ENCODE results near the gene NSUN7.
"Not testable (repeated sequence)": the region's sequence is repeated elsewhere in the genome, so short reads cannot be mapped to it uniquely, and the experiment has no call there.

NSUN7 gene

DNA sequence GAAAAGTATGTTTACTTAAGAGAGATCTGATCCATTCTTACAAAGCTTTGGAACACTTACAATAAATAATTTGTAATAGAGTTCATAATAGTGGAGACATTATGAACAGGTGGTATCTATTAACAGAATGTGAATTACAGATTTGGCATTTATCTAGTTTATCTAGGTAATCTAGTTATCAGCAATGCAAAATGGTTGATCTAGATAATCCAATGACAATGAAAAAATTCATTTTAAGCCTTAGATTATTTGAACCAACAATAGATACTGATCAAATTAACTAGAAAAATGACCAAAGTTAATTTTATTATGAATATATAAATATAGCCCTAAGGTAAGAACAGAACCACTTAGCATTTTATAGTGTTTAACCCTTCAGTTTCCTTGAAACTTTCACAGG, 10.4 kb upstream of the NSUN7 start:
- DNase-seq: no peak

DNA sequence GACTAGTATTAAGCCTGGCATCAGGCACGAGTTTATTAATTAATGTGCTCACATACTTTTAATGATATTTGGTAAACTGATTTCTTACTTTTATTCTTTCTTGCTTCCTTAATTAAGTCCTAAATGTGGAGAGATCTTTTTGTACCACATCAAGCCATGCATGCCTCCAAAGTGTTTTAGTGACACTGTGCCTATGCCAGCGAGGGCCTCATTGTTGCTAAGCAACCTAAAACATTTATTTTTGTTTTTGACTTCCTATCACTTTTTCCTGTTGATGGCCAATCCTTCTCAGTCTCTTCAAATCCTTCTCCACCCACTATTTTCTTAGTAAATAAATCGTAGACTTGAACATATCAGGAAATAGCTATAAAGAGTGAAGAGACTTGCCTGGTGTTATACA, 5.5 kb upstream of the NSUN7 start:
- DNase-seq: no peak

DNA sequence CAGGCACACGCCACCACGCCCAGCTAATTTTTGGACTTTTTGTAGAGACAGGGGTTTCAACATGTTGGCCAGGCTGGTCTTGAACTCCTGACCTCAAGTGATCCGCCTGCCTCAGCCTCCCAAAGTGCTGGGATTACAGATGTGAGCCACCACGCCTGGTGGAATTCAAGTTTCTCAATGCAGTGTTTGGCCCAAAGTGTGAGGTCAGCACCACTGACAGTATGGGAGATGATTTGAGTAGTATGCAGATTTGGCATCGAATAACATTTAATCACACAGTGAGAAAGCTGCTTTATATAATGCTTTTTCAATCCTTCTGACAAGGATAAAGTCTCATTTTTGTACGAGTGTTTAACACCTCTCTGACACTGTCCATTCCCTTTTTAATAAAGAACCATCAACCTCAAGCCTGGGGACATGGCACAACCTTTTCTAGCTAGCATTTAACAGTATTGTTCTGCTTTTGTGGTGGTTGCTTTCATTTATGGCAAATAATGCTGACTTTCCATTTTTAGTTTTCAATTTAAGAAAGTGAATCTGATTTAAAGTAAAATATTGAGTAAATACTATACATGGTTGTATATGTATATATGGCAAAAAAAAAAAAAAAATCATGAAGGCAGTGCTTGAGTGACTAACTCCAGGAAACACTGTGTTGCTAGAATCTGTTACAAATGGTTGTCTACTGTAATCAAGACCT, 4.3 kb upstream of the NSUN7 start:
- no peak for DNase-seq

DNA sequence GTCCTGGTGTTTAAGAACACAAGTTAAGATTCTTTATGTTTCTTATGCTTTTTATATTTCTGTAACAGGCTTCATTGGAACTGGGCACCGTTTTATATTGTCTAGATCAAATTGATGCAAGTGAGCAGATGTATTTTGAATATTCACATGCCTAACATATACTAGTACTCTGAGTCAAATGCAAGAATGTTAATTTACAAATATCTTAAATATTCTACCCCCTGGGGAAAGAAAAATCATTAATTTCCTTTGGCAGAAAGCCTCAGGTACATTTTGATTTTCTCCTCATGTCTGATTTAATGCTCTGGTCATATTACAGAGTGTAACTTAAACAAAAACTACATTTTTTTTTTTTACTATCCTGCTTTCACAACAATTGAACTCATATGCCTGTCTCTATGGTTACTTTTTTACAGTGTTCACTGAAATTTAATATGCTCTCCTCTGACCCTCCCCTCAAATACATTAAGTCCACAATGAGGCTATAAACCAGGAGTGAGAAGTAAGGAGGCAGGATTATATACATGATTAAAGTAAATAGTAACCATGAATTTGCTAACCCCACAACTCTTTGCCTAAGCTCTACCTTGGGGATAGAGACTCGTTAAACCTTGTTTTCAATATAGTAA, 2.4 kb upstream of the NSUN7 start:
- DNase-seq: no peak

DNA sequence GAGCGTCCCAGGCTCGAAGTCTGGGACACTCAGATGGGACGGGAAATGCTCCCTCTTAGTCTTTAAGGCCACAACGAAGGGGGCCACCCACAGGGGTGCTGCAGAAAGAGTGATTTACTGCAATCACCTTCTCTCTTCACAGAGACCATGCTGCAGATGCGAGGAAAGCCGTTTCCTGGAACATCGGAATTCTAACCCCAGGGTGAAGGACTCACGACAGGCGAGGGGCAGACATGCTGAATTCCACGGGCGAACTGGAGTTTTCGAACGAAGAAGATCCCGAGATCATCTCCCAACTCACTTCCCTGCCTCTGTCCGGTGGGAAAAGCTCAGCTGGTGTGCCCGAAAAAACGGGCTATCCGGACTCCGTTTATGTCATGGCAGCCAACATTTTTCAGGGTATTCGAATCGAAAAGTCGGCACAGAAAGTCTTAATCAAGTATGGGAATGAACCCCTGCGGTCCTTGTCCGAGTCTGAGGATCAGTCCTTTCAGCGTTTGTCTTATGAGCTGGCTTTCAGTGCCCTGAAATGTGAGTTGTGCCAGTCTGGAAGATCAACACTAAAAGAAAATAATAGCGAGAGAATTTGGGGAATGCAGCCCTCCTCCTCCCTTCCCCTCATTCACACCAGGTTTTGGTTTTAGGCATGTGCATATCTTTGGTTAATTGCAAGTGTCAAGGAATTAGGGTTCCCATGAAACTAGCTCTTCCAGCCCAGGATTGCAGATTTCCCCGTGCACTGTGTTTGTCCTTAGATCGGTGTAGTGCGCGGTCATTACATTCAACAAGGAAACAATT, 905 bp downstream of the NSUN7 start:
- no peak for DNase-seq

DNA sequence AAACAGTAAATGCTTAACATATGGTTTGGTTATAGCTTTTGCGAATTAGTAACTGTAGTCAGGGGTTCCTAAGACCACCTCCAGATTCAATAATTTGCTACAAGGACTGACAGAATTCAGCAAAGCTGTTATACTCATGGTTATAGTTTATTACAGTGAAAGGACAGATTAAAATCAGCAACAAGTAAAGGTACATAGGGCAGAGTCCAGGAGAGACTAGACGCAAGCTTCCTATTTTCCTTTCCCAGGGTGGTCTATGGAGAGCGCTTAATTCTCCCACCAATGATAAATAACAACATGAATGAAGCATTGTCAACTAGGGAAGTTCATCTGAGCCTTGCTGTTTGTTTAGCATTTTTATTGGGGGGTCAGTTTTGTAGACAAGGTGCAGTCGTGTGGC, 5.9 kb downstream of the NSUN7 start:
- no peak for DNase-seq

DNA sequence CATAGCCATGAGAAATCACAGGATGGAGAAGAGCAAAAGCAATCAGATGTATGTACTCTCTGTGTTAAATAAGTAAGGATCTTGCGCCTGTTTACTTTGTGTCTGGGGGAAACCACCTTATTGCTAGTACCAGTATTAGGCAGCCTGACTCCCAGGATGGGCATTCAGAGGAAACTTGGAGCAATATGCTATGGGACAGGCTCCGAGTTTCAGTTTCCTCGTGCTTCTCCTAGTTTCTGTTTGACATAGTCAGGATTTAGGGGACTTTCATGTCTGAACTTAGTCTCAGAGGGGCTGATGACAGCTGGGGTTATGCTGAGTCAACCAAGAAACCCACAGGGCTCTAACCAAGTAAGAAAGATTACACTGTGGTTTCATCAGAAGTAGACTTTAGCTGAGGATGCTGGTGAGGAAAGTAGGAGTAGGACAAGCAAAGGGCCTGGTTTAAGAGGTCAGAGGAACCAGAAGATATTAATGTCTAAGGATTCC, 13.5 kb downstream of the NSUN7 start:
- no peak for DNase-seq

DNA sequence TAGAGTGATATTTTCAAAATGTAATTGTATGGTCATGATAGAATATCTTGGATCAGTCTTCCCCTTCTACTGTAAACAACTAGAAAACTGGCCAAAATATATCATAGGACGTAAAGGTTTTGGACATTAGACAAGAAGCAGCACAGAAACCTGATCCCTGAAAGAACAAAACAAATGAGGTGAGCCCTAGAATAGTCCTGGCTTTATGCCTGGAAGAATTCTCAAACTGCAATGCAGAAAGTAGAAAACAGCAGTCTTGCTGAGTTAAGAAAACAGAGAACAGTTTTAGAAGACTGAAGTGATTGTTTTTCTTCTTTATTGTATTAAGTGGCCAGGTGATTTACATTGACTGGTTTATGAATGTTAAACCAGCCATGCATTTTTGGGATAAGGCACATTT, 19.5 kb downstream of the NSUN7 start:
- DNase-seq: no peak

DNA sequence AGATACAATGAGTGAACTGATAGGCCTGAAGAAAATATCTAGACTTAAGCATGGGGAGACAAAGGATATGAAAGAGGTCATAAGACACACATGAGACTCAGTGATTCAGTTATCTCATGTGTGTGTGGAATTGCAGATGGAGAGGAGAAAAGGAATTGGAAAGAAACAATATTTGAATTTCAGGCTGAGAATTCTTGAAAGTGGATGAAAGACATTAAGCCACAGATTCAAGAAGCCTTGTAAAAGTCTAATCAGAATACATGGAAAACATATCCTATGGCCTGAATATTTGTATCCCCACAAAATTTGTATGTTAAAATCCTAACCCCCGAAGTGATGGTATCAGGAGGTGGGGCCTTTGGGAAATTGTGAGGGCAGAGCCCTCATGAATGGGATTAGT, 28.3 kb downstream of the NSUN7 start:
- DNase-seq: no peak

DNA sequence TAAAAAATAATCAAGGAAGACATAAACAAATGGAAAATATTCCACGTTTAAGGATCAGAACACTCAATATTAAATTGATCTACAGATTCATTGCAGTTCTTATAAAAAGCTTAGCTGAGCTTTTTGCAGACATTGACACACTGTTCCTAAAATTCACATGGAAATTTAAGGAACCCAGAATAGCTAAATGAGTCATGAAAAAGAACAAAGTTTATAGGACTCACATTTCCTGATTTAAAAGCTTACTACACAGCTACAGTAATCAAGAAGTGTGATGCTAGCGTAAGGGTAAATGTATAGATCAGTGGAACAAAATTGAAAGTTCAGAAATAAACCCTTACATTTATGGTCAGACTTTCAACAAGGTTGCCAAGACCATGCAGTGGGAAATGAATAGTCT, 33.1 kb downstream of the NSUN7 start:
- no peak for DNase-seq

DNA sequence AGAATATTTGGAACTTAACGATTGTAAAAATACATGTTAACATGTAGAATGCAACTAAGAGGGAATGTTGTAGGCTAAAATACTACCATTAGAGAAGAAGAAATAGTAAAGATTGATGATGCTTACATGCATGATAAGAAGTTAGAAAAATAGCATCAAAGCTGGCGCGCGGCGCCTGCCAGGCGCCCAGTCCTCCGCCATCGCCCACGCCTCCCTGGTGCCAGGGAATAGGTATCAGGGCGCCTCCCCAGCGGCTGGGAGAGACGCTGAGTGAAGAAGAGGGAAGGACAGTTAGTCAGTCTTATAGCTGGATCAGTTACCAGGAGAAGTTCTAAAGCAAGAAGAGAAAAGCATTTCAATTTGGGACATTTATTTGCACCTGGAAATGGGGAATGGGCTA, 36.0 kb downstream of the NSUN7 start:
- DNase-seq: no peak

DNA sequence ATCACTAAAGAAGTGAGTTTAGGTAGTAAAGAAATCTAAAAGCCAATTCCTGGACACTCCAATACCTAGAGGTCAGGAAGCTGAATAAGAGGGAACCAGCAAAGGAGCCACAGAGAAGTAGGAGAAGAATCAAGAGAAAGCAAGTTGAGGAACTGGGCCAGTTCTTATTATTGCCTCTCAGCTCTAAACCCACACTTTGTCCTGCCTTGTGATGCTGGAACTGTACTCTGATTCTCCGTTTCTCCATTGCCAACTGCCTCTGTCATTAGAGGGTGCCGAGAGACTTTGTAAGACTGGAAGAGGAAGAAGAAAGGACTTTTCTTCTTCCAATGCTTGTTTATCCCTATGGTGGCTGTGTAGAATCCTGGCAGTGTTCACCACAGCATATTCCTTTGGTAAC, 38.6 kb downstream of the NSUN7 start:
- no peak for DNase-seq

DNA sequence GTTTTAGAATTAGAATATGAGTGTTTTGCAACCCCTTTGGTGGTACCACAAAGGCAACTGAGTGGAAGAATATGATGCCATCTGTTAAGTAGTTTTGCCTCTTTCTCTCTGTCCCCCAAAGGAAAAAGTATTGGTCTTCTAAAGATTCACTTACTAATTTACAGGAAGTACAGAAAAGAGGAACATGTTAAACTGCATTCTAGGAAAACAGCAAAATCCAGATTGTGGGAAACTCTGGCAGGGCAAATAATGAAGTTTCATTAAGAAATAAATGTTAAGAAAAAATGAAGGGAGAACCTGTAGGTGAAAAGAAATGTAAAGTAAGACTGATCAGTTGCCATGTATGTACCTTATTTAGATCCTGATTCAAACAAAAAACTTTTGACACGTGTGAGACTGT, 39.3 kb downstream of the NSUN7 start:
- DNase-seq: no peak

DNA sequence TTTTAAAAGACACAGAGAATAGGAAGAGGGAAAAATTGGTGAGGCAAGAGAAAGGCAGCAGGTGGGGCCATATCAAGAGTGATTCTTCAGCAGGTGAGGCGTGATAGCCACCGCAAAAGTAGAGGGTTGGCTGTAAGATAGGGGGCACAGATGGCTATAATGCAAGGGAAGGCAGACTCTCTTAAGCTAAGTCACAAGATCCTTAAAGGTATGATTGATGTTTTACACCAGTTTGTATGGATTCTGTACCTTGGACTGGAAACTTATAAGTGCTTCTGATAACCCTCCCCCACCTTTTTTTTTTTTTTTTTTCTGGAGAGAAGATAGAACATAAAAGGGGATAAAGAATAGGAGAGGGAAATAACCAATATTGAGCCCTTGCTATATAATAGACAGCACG, 40.0 kb downstream of the NSUN7 start:
- no peak for DNase-seq

DNA sequence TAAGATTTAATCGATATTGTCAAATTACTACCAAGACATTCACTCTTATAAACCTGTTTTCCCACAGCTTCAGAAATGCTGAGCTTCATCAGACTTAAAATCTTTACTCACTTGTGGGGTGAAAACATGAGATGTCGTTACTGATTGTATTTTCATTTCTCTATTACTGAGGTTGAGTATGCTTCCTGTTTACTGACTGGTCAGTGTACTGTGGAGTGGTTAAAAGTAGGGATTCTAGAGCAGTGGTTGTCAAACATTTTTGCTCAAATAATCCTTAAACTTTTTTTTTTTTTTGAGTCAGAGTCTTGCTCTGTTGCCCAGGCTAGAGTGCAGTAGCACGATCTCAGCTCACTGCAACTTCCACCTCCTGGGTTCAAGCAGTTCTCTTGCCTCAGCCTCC, 50.3 kb downstream of the NSUN7 start:
- DNase-seq: no peak

DNA sequence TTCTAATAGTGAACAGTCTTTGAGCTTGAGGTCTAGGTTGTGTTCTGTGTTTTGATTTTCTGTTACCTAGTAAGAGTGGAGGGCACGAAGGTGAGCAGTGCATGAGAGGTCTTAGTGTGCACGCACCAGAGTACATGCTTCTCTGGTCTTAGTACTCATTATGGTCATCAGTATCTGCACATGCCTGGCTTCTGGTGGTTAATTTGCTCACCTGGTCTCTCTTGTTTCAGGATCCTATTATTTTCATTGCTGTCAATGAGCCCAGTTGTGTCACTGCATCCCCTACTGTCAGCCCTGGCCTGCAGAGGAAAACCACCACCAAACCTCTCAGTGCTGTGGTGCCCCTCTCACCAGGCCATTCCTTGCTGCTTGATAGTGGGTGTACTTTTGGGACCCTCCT, 54.8 kb downstream of the NSUN7 start:
- DNase-seq: no peak

DNA sequence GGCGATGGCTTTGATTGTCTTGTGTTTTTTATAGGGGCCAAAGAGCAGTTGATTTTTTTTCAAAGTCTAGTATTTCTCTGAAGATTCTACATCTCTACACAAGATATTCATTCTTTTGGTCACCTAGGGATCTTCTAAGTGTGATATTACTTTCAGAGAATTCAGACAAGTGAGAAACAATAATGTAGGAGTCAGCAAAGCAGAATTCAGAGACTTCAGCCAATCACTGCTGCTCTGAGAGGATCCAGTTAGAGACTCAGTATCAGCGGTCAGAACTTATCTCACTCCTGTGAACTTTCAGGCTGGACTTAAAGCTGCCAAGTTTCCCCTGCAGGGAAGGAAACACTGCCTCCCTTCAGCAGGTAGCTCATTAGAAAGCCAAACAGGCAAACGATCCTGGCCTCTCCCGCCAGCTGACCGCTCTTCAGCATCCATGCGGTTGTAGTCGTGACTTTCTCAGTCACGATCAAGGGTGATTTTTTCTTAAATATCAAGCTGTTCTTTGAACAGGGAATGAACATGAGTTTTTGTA, 59.2 kb downstream of the NSUN7 start:
- DNase-seq: no peak

DNA sequence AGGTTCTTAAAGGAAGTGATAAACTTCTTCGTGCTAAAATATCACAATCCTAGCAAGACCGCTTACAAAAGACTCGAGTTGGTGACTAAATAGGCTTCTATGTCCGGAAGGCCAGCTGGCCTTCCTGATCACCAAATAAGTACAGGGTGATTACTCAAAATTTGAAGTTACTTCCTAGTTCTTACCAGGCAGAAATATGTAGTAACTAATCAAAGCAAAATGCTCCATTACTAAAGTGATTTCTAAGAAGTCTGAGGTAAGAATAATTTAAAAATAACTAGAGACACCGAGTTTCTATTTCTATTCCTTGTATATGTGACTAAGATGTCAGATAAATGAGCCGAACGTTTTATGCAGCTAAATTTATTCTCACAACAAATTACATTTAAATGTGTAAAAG, 62.2 kb downstream of the NSUN7 start:
- DNase-seq: no peak

DNA sequence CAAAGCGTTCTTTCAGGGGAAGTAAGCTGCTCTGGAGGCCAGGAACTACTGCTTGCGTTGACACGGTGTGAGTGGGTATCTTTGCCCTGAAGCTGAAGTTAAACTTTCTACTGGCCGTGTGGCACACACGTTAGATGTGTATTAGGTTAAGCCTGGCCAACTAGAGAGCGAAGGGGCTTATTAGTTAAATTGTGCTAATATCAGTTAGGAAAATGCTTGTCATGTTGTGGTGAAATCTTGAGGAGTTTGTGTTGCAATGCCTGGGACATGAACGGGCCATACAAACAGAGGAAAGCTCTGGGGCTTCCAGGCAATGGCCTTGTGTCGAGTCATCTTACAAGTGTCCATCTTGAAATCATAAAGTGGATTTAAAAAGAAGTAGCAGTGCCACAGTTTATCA, 62.6 kb downstream of the NSUN7 start:
- no peak for DNase-seq

DNA sequence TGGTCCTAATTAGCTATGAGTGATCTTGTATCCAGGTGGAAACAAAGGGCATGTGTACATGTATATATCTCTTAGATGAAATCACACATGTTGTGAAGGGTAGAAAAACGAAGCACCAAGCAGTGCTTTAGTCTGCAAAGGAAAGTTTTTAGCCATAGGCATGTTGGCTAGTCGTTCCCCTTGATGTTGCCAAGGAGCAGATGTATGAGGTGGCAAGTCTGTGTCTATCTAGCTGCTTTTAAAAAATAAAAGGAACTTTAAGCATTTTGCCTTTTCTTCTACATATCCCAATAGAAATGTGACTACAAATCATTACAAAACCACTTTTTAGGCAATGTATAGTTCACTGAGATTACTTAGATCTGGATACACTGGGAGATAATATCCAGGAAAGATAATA, 63.1 kb downstream of the NSUN7 start:
- DNase-seq: no peak

DNA sequence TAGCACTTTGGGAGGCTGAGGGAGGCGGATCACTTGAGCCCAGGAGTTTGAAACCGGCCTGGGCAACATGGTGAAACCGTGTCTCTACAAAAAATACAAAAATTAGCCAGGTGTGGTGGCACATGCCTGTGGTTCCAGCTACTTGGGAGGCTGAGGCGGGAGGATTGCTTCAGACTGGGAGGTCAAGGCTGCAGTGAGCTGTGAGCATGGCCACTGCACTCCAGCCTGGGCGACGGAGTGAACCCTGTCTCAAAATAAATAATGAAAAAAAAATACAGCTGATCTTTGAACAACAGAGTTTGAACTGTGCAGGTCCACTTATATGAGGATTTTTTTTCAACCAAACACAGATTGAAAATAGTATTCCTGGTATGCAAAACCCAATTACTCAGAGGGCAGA, 67.4 kb downstream of the NSUN7 start:
- DNase-seq: not testable (repeated sequence)

DNA sequence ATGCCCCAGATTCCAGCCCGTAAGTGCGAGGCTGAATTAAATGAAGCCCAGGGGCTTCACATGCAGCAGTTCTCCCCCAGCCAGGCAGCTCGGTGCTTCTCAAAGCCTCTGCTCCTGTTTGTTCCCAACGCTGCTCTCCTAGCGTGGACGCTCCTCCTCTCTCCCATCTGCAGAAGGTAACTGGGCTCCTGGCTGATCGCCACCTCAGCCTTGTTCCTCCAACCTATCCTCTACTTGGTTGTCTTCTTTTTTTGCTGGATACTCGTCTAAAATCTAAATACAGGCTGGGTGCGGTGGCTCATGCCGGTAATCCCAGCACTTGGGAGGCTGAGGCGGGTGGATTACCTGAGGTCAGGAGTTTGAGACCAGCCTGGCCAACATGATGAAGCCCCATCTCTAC, 70.3 kb downstream of the NSUN7 start:
- DNase-seq: no peak

DNA sequence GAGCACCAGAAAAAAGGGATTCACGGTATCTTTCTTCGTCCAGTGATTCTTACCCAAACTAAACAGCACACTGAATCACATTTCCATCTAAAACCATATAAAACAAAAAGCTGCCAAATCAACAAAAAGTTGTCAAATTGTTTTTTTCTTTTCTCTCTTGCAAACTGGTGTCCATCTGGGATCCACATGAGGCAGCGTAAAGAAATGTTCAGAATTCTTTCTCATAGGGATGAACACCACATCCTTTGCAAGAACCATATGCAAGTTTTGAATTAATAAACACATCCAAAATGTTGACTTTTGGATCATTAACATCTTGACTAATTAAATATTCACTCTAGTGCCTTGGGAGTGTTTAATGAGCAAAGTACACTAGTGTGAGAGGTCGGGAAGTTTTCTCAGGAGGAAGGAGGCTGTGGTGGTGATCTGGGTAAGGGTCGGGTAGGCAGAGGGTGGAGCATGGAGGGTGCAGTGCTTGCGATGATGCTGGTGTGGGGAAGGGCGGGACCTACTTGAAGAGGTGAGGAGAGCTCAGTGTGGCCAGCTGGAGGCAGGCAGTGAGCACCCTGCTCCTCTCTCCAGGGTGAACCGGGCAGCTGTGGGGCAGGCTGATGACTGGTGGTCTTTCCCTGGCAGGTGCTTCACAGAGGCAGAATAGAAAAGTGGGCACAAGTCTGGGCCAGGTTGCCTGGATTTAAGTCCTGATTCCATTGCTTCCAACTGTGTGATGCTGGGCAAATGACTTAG, 72.8 kb downstream of the NSUN7 start:
- DNase-seq: no peak
